OCI-LY1 (cell line): ENCODE data around the gene RET.

Source experiments
- EZH2 ChIP-seq: fragments of 200-600 bp; sonication (generic), shearing (Covaris generic); IDR thresholded peaks from 2 replicates; pipeline ENCODE4 v1.8.0; 2017; ENCODE audit warnings: borderline replicate concordance, mixed run types, mild to moderate bottlenecking, antibody characterized with exemption, low read length, moderate library complexity, mixed read lengths
- TF ChIP-seq, protein P1 (sequence below): fragments of 200-600 bp; sonication (generic), shearing (Covaris generic); IDR thresholded peaks from 2 replicates; pipeline ENCODE4 v1.5.1; 2017; ENCODE audit warnings: mild to moderate bottlenecking, antibody characterized with exemption, low read length, moderate library complexity, mixed read lengths

DNA sequence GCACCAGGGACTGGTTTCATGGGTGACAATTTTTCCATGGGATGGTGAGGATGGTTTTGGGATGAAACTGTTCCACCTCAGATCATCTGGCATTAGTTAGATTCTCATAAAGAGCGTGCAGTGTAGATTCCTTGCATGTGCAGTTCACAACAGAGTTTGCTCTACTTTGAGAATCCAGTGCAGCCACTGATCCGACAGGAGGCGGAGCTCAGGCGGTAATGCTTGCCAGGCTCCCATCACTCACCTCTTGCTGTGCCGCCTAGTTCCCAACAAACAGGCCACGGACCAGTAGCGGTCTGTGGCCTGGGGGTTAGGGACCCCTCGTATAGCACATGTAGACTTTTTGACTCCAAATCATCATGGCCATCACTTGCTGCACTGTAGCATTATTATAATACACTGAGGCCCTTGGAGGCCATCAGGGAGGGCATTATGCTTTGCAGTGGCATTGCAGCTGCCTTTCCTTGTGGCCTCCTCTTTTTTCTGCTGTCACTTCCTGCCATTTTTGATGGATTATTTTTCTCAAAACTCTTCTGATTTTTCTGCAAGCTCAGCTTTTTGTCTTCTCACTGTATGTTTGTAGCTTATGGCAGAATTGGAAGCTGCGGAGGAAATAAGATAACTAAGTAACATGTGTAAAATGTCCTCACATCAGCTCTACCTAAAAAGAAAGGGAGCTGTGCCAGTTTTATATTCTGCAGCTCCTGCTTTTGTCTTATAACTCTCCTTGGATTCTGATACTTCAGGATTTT is 79.9 kb downstream of the RET start:
- TF ChIP-seq, protein P1, sequence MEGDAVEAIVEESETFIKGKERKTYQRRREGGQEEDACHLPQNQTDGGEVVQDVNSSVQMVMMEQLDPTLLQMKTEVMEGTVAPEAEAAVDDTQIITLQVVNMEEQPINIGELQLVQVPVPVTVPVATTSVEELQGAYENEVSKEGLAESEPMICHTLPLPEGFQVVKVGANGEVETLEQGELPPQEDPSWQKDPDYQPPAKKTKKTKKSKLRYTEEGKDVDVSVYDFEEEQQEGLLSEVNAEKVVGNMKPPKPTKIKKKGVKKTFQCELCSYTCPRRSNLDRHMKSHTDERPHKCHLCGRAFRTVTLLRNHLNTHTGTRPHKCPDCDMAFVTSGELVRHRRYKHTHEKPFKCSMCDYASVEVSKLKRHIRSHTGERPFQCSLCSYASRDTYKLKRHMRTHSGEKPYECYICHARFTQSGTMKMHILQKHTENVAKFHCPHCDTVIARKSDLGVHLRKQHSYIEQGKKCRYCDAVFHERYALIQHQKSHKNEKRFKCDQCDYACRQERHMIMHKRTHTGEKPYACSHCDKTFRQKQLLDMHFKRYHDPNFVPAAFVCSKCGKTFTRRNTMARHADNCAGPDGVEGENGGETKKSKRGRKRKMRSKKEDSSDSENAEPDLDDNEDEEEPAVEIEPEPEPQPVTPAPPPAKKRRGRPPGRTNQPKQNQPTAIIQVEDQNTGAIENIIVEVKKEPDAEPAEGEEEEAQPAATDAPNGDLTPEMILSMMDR: no peak
- TF ChIP-seq EZH2: no peak
